Osteoblast (primary cell): ENCODE results near the gene GRM1. TPM values are rescaled to one million over a fixed set of nuclear protein-coding genes. Genes with fewer than 3 reads are reported as not detected.

ENCODE experiments used
- DNase-seq: peaks from one replicate; pipeline ENCODE4 v3.0.0; 2011; ENCODE audit warnings: low spot score, mixed read lengths; ENCODE audit not compliant: insufficient read length; ENCODE audit errors: missing footprints
- H2AFZ ChIP-seq: 2 replicates; pipeline ENCODE4 v1.6.0; 2011; ENCODE audit warnings: mild to moderate bottlenecking, low read length
- H3K27ac ChIP-seq: 2 replicates; pipeline ENCODE4 v1.5.1; 2011; ENCODE audit warnings: mild to moderate bottlenecking, low read depth, low read length, moderate library complexity
- H3K27me3 ChIP-seq: 2 replicates; pipeline ENCODE4 v1.6.0; 2012; ENCODE audit warnings: mild to moderate bottlenecking, control low read depth, inconsistent platforms, low read length, moderate library complexity; ENCODE audit not compliant: insufficient read depth
- H3K36me3 ChIP-seq: 2 replicates; pipeline ENCODE4 v1.5.1; 2011; ENCODE audit warnings: mild to moderate bottlenecking, low read length, control low read depth, moderate library complexity; ENCODE audit not compliant: insufficient read depth
- H3K4me1 ChIP-seq: 2 replicates; pipeline ENCODE4 v1.5.1; 2011; ENCODE audit warnings: mild to moderate bottlenecking, low read length, control low read depth, moderate library complexity; ENCODE audit not compliant: insufficient read depth
- H3K4me2 ChIP-seq: 2 replicates; pipeline ENCODE4 v1.6.0; 2011; ENCODE audit warnings: mild to moderate bottlenecking, low read length; ENCODE audit not compliant: insufficient read depth
- H3K4me3 ChIP-seq: fragments of 200-600 bp; sonication (generic); 3 replicates; pipeline ENCODE4 v1.5.1; 2012; ENCODE audit warnings: mild to moderate bottlenecking, low read length, inconsistent platforms; ENCODE audit not compliant: insufficient read depth
- H3K79me2 ChIP-seq: 2 replicates; pipeline ENCODE4 v1.6.0; 2012; ENCODE audit warnings: mild to moderate bottlenecking, low read length, control low read depth, inconsistent platforms; ENCODE audit not compliant: insufficient read depth
- H3K9me3 ChIP-seq: 2 replicates; pipeline ENCODE4 v1.5.1; 2011; ENCODE audit warnings: low read depth, low read length, control low read depth
- H4K20me1 ChIP-seq: 2 replicates; pipeline ENCODE4 v1.6.0; 2012; ENCODE audit warnings: mild to moderate bottlenecking, low read length, control low read depth; ENCODE audit not compliant: insufficient read depth
- total RNA-seq: library from RNA; depleted of rRNA; stranded (reverse); fragments of >200 nt; gene quantifications from 2 replicates; pipeline ENCODE4 v1.2.3, GENCODE V29; 2012
- TF ChIP-seq, protein P1 (sequence below): IDR thresholded peaks from 2 replicates; pipeline ENCODE4 v1.5.1; 2011; ENCODE audit warnings: mild to moderate bottlenecking, low read depth, low read length, moderate library complexity; ENCODE audit errors: extremely low read depth

Gene GRM1
- total RNA-seq, 1 donor, result under 0.01 TPM

DNA sequence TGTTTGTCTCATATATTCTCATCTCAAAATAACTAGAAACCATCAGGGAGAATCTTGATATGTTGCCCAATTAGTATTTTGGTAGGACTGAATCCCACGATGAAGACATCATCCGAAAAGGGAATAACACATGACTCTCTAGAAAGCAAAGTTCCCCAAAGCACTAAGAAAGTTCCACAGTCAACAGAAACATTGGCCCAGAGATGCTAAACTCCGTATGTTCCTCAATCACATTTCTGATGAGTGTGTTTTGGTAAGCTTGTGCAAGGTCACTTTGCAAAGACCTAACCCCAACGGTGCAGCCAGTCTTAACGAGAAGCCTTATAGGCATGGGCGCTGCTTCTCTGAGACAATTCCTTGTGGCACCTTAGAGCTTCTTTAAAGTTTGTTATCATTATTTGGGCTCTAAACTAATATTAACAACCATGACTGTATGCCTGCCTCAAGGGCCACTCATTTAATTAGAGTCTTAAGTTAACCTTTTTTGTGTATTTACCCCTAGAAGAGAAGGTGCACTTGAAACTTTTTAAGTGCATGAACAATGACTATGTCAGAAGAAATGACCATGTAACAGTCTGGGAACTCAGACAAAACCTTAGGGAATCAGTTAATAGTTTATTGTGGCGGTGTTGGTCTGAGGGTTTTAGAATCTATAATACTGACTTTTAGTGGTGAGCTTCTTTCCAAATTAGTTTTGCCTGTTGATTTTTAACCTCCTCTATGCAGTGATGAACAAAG lies 312.8 kb downstream of the GRM1 start:
- H3K27me3 ChIP-seq, result no peaks in the 10 kb centered on the region
- H3K27ac ChIP-seq, result no peak overlapping the region
- H3K4me3 ChIP-seq, result no peak overlapping the region
- H3K36me3 ChIP-seq, result no peaks in the 10 kb centered on the region
- DNase-seq, result no peak
- H2AFZ ChIP-seq, result no peak overlapping the region
- H3K4me1 ChIP-seq, result no peaks in the 10 kb centered on the region
- no peaks in the 10 kb centered on the region for H3K79me2 ChIP-seq
- TF ChIP-seq, protein P1, sequence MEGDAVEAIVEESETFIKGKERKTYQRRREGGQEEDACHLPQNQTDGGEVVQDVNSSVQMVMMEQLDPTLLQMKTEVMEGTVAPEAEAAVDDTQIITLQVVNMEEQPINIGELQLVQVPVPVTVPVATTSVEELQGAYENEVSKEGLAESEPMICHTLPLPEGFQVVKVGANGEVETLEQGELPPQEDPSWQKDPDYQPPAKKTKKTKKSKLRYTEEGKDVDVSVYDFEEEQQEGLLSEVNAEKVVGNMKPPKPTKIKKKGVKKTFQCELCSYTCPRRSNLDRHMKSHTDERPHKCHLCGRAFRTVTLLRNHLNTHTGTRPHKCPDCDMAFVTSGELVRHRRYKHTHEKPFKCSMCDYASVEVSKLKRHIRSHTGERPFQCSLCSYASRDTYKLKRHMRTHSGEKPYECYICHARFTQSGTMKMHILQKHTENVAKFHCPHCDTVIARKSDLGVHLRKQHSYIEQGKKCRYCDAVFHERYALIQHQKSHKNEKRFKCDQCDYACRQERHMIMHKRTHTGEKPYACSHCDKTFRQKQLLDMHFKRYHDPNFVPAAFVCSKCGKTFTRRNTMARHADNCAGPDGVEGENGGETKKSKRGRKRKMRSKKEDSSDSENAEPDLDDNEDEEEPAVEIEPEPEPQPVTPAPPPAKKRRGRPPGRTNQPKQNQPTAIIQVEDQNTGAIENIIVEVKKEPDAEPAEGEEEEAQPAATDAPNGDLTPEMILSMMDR, result no peak
- no peak overlapping the region for H3K4me2 ChIP-seq
- H4K20me1 ChIP-seq, result no peaks in the 10 kb centered on the region
- no peaks in the 10 kb centered on the region for H3K9me3 ChIP-seq

DNA sequence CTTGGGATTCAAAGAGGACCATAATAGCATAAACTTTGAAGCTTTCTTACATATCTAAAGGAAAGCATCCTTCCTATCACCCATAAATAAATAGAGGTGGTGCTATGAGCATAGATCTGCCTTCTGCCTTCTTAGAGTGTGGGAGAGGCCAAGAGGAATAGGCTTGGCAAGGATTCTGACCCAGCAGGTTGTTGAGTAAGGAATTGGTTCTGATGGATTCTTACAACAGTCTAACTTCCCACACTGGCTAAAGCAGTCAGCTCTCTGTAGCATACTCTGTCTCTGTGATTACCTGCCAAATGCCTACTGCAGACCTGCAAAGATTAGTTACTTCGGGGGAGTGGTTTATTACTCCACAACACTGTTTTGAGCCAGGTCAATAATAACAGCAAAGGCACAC lies 316.7 kb downstream of the GRM1 start:
- Histone ChIP-seq H3K4me2 (no peak overlapping the region), H3K79me2 (no peaks in the 10 kb centered on the region), H3K36me3 (no peaks in the 10 kb centered on the region), H3K4me3 (no peak overlapping the region), H3K4me1 (no peaks in the 10 kb centered on the region), H3K27me3 (no peaks in the 10 kb centered on the region), H4K20me1 (no peaks in the 10 kb centered on the region), H3K27ac (no peak overlapping the region), H2AFZ (no peak overlapping the region), H3K9me3 (no peaks in the 10 kb centered on the region)
- DNase-seq, result no peak
- TF ChIP-seq, protein P1, result no peak

DNA sequence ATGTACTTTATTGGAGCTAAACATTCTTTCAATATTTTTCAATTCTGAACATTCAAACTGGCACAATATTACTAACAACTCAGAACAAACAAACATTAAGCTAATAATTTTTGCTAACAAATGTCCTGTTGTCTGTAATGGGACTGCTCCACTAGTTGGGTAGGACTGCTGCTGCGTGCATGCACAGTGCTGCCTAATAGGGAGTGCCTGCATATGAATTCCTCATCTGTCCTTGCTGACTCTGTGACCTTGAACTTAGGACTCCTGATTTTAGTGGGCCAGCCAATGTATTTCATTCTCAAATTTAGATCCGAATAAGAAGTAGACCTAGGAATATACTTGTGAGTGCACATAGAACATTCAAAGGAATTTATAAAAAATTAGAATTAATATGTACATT lies 318.2 kb downstream of the GRM1 start:
- no peaks in the 10 kb centered on the region for H3K9me3 ChIP-seq
- TF ChIP-seq, protein P1, result no peak
- H2AFZ ChIP-seq, result no peak overlapping the region
- no peak overlapping the region for H3K27ac ChIP-seq
- H3K4me2 ChIP-seq, result no peak overlapping the region
- DNase-seq, result no peak
- no peaks in the 10 kb centered on the region for H3K79me2 ChIP-seq
- no peaks in the 10 kb centered on the region for H3K27me3 ChIP-seq
- H4K20me1 ChIP-seq, result no peaks in the 10 kb centered on the region
- no peaks in the 10 kb centered on the region for H3K36me3 ChIP-seq
- H3K4me3 ChIP-seq, result no peak overlapping the region
- H3K4me1 ChIP-seq, result no peaks in the 10 kb centered on the region

DNA sequence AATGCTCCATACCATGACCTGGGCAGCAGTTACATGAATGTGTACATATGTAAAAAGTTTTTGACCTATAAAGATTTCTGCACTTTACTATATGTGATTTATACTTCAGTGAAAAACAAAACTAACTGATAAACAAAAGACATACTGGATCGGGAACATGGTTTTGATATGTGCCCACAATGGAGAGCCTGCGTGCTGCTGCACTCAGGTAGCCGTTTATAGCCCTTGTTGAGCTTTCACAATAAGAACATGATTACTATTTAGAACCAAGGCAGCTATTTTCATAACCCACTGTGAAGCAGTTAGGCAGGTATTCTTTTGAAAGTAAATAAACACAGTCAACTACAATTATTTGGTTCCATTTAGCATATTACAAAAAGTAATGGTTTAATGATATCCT lies 318.8 kb downstream of the GRM1 start:
- Histone ChIP-seq H3K27me3 (no peaks in the 10 kb centered on the region), H3K4me2 (no peak overlapping the region), H4K20me1 (no peaks in the 10 kb centered on the region), H3K36me3 (no peaks in the 10 kb centered on the region), H3K27ac (no peak overlapping the region), H3K4me3 (no peak overlapping the region), H3K79me2 (no peaks in the 10 kb centered on the region), H3K9me3 (no peaks in the 10 kb centered on the region), H3K4me1 (no peaks in the 10 kb centered on the region), H2AFZ (no peak overlapping the region)
- TF ChIP-seq, protein P1, result no peak
- DNase-seq, result no peak
